ENCODE measurements around the gene ADIPOR1.
"Not testable (repeated sequence)": the region's sequence is repeated elsewhere in the genome, so short reads cannot be mapped to it uniquely, and the experiment has no call there.

ADIPOR1 gene

DNA sequence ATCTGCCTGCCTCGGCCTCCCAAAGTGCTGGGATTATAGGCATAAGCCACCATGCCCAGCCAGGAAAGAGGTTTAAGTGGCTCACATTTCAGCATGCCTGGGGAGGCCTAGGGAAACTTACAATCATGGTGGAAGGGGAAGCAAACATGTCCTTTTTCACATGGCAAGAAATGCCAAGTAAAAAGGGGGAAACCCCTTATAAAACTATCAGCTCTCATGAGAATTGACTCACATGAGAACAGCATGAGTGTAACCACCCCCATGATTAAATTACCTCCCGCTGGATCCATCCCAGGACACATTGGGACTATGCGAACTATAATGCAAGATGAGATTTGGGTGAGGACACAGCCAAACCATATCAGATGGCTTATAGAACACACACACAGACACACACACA is 22.3 kb downstream of the ADIPOR1 start:
- DNase-seq = no peak

DNA sequence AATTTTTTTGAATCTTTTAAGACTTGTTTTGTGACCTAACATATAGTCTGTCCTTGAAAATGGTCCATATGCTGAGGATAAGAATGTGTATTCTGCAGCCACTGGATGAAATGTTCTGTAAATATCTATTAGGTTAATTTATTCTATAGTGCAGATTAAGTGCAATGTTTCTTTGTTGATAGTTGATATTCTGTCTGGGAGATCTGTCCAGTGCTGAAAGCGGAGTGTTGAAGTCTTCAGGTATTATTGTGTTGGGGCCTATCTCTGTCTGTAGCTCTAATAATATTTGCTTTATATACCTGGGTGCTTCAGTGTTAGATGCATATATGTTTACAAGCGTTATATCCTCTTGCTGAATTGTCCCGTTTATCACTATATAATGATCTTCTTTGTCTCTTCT is 23.4 kb downstream of the ADIPOR1 start:
- no peak for DNase-seq

DNA sequence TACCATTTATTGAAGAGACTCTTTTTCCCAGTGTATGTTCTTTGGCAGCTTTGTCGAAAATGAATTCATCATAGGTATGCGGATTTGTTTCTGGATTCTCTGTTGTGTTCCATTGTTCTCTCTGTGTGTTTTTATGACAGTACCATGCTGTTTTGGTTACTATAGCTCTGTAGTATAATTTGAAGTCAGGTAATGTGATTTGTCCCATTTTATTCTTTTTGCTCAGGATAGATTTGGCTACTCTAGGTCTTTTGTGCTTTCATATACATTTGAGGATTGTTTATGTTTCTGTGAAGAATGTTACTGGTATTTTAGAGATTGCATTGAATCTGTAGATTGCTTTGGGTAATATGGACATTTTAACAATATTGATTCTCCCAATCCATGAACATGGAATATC is 25.6 kb downstream of the ADIPOR1 start:
- DNase-seq = no peak

DNA sequence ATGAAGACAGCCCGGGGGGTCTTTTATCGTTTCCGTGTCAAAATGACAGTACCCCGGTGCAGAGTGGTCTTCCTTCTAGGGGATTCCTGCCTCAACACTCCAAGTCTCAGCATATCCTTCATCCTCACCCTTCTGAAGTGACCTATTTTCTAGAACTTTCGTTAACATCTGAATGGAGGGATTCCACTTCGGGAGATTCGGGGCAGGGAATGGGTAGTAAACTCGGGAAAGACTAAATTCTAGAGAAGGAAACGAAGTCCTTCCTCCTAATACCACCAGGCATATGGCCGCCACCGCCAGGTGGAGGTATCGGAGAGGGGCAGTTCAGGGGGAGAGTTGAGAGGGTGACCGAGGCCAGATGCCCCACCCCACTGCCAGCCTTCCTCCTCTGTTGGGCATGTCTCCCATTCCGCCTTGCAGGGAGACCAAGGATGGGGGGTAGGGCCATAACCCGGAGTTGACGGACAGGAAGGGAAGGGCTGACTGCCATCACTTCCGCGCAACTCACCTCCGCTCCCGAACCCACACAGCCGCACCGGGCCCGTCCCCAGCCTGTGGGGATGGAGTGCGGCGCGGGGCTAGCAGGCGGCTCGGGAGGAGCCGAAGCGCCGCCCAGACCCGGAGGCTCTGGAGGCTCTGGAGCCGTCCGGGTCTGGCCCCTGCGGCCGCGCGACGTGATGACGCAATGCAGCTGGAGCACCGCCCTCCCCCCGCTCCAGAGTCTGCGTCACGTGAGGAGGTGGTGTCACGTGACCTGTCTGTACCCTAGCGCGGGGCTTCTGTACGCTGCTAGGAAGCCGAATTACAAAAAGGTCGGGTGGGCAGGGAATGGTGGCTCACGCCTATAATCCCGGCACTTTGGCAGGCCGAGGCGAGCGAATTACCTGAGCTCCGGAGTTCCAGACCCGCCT is 31.3 kb downstream of the ADIPOR1 start, which contains the start of gene KLHL12:
KLHL12 (minus strand) TSS at position 654 of the 911 bp plus-strand sequence. CDS start 2,072 bp downstream, outside the sequence.
- peak; percentile 88 for DNase-seq

DNA sequence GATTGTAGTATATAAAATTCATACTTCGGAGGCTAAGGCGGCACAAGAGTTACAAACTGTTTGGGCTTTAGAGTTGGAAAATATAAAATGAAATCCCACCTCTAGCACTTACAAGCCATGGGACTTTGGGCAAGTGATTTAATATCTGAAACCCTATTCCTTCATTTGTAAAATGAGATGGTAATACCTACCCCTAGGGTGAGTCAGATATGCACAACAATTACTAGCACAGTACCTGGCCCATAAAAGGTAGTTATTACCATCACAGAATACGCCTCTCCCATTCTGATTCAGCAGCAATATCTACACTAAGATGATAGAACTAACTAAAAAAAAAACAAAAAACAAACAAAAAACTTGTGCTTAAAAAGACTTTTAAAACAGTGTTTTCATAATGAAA is 34.6 kb downstream of the ADIPOR1 start:
- no peak for DNase-seq

DNA sequence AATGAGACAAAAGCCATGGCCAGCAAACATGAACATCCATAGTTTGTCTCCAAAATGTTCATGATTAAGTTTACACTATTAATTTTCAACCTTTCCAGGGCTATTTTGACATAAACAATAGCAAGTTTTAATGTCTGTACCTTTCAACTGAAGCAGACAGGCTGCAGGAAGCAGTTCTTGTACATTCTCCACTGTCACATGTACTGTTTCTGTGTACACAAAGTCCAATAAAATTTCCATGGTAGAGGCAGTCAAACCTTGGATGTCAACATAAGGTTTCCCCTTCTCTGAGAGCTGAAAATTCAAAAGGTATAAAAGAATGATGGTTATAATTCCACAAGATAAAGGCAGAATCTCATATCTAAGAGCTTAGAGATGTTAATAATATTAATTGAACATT is 38.5 kb downstream of the ADIPOR1 start:
- no peak for DNase-seq

DNA sequence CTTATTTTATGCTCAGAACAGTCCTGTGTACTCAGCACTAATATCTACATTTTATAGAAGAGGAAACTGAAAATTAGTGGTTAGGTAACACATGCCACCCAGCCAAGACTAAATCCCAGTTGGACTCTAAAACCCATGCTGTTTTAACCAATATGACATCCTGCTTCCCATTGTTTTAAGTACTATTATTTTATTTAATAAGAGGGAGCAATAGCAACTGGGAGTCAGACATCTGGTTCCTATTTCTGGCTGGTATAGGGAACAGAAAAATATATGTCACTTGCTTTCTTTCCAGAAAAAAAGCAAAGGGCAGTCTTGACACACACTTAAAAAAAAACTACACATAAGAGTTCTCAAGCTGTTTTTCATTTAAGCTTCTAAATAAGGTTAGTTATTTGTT is 43.0 kb downstream of the ADIPOR1 start:
- no peak for DNase-seq

DNA sequence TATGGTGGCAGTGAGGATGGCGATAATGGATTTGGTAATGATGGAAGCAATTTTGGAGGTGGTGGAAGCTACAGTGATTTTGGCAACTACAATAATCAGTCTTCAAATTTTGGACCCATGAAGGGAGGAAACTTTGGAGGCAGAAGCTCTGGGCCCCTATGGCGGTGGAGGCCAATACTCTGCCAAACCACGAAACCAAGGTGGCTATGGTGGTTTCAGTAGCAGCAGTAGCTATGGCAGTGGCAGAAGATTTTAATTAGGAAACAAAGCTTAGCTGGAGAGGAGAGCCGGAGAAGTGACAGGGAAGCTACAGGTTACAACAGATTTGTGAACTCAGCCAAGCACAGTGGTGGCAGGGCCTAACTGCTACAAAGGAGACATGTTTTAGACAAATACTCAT is 45.6 kb downstream of the ADIPOR1 start:
- not testable (repeated sequence) for DNase-seq

DNA sequence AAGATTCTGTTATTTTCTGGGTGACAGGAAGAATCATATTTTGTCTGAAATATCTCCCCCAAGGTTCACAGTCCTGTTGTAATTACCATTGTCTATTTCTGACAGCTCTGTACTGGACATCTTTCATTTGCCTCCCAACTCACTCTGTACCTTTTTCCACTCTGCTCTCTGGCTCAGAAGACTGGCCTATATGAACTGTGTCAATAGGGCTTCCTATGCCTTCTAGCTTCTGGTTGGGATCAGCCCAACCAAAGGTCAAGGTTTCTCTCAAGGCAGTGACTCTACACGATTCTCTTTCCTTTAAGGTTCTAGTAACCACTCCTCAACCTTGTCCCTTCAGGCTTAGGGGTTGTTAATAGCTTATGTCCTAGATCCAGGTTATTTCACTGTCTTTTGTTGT is 48.6 kb downstream of the ADIPOR1 start:
- DNase-seq = no peak

DNA sequence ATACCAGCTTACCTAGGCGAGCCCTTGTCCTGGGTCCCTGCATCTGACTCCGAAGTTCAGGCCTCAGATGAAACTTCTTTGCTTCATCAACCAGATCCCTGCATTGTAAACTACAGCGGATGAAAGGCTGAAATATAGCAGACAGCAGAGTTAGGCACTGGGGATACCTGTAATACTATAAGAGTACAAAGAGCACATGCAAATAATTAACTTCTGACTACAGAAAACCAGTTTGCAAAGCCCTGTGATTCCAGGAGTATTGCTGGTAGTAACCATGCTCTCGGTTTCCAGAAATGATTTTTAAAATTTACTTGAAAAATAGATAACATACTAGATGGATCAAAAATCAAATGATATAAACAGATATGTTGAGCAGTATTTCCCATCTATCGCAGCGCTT is 49.1 kb downstream of the ADIPOR1 start:
- DNase-seq = no peak

DNA sequence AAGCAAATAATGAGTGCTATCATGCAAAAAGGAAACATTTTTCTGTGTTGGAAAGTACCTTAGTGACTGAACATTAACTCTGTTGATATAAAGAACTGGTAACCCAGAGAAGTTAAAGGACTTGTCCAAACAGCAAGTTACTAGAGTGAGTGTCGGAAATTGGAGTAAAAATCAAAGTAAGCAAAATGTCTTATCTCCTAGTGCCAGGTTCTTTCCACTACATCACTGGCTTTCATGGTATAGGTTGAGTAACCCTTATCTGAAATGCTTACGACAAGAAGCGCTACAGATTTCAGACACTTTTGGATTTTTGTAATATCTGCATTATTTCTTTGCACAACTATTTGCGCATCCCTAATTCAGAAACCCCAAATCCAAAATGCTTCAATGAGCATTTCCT is 52.8 kb downstream of the ADIPOR1 start:
- DNase-seq = no peak

DNA sequence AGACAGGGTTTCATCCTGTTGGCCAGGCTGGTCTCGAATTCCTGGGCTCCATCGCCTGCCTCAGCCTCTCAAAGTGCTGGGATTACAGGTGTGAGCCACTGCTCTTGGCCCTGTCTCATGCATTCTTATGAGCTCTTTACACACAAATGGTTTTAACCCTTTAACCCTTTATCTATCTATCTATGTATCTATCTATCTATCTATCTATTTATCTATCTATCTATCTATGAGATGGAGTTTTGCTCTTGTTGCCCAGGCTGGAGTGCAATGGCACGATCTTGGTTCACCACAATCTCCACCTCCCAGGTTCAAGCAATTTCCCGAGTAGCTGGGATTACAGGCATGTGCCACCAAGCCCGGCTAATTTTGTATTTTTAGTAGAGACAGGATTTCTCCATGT is 54.3 kb downstream of the ADIPOR1 start:
- not testable (repeated sequence) for DNase-seq

DNA sequence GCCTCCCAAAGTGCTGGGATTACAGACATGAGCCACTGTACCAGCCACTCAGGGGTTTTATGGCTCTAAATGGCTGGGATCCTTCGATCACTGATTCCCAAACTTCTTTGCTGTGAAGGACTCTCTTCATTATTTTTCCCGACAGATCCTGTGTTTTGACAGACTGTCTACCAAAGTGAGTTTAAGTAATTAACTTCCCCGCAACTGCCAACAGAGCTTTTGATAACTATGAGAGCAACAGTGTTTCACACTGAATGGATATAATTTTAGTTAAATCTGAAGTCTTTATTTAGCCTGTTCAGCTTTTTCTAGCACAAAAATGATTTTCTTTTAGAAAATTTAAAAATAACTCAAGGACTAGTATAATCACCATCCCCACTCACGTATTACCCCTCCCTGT is 56.6 kb downstream of the ADIPOR1 start:
- no peak for DNase-seq

DNA sequence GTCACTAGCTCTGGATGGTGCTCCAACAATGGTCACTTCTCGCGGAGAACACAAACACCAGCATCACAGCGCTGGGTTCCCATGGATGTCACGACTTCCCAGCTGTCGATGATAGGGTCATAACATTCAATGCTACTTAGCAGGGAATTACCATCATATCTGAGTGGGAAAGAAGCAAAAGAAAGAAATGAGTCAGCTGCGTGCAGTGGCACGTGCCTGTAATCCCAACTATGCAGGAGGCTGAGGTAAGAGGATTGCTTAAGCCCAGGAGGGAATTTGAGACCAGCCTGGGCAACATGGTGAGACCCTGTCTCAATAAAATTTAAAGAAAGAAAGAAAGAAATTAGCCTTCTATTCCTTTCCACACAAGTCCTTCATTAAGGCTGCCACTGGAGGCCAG is 65.6 kb downstream of the ADIPOR1 start:
- DNase-seq = no peak
